Endometrium (tissue), 2 donors: Measurements from ENCODE around the gene NOP16.
"Not testable (repeated sequence)": the region's sequence is repeated elsewhere in the genome, so short reads cannot be mapped to it uniquely, and the experiment has no call there.

ENCODE experiments used
- FAIRE-seq: peaks from 2 replicates; lab custom pipeline; 2012; peaks lifted over from hg19 to GRCh38; lab: Jason Lieb, UNC
- donor health status: control.
- donor health status: control.

NOP16 gene

DNA sequence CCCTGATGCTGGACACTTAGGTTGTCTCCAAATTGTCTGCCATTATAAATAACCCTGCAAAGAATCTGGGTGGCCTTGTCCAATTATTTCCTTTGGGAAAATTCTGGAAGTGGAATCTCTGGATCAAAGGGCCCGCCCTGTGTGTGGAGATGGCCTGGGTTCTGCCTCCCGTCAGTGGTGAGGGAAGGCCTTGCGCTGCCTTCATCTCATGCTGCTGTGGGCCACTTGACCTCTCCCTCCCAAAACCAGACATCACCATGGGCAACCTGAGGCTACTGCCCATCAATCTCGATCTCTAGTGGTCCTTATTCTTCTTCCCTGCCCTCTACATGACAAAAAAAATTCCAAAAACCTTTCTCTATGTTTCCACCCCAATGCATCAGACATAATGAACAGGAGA is 21.4 kb upstream of the NOP16 start:
- FAIRE-seq, result no peak

DNA sequence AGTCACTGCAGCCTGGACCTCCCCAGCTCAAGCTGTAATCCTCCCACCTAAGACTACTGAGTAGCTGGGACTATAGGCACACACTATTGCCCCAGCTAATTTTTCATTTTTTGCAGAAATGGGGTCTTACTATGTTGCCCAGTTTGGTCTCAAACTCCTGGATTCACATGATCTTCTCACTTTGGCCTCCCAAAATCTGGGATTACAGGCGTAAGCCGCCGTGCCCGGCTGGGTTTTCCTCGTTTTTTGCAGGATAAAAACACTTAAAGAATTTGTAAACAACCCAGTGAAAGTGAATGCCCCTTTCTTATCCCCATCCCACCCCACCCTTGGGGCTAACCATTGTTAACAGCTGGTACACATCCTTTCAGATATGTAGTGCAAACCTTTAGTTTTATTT is 20.2 kb upstream of the NOP16 start:
- FAIRE-seq, result no peak

DNA sequence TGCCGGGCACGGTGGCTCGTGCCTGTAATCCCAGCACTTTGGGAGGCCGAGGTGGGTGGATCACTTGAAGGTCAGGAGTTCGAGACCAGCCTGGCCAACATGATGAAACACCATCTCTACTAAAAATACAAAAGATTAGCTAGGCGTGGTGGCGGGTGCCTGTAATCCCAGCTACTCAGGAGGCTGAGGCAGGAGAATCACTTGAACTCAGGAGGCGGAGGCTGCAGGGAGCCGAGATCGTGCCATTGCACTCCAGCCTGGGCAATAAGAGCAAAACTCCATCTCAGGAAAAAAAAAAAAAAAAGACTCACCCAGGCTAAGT is 19.8 kb upstream of the NOP16 start:
- FAIRE-seq, result not testable (repeated sequence)

DNA sequence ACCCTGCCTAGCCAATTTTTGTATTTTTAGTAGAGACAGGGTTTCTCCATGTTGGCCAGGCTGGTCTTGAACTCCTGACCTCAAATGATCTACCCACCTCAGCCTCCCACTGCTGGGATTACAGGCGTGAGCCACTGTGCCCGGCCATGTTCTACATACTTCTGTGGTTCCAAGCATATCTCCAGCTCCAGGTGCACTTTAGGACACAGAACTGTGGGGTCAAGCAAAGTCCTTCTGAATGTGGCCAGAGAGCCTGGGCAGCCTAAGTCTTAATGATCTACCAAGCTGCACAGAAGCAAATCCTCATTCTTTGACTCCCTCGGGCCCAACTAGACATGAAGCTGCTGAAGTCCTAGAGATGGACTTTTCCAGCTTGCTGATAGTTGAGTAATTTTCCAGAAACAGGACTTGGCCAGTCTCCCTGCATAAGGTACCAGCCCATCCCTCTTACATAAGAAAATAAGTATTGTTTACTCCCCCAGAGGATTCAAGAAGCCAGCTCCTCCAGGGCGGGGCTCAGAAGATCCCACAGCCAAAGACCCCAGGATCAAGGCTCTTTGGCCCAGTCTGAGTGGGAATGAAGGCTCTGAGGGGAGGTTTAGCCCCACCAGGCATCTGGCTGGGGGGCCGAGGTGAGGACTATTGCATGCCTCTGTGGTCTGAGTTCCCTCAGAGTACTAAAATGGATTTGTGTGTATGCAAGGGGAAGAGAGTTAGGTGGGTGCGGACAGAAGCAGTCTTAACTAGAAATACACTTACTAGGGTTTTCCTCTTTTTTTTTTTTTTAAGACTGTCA is 19.3 kb upstream of the NOP16 start:
- no peak for FAIRE-seq

DNA sequence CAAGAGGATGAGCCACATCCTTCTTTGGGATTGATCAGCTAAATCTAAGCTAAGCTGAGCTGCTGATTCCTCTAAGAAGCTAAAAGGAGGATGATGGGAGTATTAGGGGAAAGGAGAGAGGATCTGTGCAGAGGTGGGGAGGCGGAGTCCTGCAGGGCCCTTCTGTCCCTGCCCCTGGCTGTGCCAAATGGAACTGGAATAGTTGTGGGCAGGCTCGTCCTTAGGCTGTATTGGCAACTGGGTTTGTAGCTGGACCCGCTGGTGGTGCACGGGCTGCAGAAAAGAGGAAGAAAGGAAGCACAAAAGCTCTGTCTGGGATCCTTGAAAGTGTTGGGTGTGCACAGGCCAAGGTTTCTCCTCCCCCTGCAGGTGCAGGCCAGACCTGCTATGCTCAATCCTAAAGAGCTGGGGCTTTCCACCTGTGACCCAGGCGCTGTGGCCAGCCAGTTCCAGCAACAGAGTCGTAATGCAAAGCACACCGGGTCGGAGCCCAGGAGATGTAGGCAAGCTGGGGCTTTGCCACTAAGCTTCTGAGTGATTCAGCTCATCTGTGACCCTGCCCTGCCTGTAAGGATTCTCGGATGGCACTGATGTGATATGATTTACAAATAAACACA is 18.1 kb upstream of the NOP16 start:
- FAIRE-seq, result no peak

- FAIRE-seq, result no peak
Observed at GRCh38 chr5:176405656-176406435, 17.4 kb upstream of the NOP16 start.

- no peak for FAIRE-seq
Observed at GRCh38 chr5:176401281-176402205, 13.1 kb upstream of the NOP16 start.

DNA sequence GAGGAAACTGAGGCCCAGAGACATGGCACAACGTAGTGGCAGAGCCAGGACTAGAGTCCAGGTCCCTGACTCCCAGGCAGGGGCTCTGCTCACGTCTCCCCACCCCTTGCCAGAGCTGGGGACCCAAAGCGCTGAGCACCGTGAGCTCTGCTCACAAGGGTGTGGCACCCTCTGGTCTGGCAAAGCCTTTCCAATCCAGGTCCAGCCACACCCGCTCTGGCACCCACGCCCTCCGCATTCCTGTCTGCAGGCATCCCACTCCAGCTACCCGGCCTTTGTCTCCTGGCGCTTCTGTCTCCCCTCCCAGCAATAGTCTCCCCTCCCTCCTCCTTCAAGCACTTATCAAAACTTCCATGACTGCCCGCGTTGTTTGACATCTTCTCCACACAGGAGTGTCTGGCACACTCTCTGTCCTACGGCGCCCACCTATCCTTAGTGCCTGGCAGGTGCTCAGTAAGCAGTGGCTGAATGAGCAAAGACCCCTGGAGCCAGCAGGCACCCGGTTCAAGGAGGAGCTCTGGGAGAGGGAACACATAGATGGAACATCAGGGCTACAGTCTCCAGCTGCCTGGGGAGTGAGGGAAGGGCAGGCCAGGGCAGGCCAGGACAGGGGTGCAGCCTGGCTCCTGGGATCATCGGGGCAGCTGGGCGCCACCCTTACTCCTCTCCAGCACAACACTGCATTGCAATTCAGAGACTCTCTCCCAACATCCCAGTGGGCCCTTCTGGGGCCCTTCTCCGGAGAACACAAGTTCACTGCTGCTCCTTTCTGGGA is 12.2 kb upstream of the NOP16 start:
- no peak for FAIRE-seq

DNA sequence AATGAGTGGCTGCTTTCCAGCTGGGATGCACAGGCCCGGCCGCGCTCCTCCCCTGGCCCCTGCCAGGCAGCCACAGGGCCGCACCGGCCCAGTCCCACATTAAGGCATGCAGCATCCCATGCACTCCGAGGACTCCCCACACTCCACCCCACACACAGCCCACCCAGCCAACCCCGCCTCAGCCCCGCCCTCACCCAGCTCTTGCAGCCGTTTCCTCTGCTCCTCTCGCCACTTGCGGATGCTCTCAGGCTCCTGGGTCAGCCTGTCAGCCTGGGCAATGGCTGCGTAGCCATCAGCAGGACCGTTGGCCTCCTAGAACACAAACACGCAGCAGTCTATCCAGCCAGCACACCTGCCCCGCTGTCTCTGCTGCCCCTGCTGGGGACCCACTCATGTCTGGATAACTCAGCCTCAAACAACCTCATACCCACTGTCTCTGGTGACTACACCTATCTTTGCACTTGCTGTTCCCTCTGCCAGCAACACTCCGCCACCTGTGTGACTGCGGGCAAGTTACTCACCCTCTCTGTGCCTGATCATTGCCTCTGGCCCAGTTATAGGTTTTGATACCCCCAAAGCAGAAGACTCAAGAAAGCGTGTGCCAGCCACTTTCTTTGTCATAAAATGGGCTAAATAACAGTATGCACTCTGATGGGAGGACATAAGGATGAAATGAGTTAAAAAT is 9.5 kb upstream of the NOP16 start:
- FAIRE-seq, result no peak

GRCh38 chr5:176396330-176396729 is 7.9 kb upstream of the NOP16 start:
- no peak for FAIRE-seq

DNA sequence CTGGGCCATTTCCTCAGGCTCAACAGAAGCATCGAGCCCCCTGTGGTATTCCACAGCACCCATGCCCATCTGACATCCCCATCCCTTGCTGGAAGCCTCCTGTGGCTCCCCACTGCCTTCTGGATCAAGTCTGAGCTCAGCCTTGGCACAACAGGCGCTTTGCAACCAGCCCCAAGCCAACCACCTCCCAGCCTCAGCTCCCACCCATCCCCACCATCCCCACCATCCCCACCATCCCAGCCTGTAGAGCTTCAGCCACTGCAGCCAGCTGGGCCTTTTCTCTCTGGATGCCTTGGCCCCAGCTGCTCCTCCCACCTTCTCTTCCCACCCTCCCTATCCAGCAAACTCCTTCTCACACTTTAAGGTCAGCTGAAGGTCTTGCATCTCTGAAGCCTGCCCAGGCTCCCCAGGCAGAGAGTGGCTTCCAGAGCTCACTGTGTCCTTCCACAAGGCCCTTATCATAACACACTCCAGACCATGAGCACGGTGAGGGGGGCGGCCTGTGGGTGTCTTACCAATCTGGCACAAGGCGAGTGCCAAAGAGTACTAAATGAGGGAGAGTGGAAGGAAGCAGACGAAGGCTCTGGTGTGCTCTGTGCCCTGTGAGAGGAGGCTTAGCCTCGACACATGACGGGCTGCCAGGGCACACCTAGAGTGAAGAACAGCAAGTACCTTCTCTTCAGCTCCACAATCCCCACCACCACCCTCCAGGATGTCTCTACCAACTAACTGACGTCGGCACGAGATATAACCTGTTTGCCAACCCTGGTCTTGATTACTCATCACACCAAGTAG is 6.7 kb upstream of the NOP16 start:
- no peak for FAIRE-seq

DNA sequence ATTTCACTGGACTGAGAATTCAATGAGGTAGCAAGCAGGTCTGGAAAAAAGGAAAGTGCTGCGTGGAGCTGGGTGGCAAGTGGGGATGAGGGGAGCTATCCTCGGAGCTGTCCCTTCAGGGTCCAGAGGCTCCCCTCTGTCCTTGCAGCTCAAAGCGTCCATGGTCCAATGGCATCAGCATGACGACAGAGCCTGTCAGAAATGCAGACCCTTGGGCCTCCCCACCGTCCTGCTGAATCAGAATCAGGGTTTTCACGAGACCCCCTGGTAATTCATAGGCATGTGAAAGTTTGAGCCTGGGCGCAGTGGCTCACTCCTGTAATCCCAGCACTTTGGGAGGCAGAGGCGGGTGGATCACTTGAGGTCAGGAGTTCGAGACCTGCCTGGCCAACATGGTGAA is 5.7 kb upstream of the NOP16 start:
- FAIRE-seq, result no peak

DNA sequence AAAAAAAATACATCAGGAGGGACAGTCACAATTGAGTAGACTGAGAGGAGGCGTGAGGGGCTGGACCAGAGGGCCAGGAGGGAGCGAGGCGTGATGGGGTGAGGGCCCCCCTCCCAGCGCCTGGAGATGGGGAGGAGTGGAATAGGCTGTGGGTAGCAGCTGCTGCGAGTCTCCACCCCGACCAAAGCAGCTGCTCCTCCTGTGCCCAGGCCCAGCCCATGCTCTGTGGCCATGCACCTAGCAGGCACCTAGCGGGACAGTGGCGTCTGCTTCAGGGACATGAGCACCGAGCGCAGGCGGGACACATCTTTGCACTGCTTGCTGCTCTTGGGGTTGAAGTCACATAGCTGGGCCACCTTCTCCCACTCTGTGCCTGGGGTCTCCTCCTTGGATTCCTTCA is 4.1 kb upstream of the NOP16 start:
- FAIRE-seq, result no peak

DNA sequence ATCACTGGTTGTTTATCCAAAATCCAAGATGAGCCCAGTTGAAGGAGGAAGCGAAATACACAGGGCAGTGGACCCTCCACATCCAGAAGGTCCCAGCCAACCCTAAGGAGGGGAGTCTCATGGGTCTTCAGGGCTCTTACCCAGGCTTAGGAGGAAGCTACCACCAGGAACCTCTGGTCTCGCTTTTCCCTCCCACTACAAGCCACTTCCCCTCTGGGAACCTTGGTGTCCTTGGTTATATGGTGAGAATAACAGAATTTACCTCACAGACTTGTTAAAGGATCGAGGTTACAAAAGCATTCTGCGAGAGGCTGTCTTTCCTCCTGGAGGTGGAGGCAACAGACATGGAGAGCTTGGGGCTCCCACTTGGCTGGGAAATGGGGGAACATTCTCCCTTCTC is 3.6 kb upstream of the NOP16 start:
- FAIRE-seq, result no peak

DNA sequence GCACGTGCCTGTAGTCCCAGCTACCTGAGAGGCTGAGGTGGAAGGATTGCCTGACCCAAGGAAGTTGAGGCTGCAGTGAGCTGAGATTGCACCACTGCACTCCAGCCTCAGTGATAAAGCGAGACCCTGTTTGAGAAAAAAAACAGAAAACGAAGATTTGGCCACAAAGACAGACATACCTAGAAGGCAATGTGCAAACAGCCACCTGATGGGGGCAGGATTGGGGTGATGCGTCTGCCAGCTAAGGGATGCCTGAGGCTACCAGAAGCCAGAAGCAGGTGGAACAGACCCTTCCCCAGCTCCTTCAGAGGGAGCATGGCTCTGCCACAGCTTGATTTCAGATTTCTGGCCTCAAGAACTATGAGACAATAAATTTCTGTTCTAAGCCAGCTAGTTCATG is 3.1 kb upstream of the NOP16 start:
- FAIRE-seq, result no peak

GRCh38 chr5:176389135-176390123 is 1.0 kb upstream of the NOP16 start:
- no peak for FAIRE-seq

GRCh38 chr5:176388003-176388443 is 375 bp downstream of the NOP16 start:
- no peak for FAIRE-seq

DNA sequence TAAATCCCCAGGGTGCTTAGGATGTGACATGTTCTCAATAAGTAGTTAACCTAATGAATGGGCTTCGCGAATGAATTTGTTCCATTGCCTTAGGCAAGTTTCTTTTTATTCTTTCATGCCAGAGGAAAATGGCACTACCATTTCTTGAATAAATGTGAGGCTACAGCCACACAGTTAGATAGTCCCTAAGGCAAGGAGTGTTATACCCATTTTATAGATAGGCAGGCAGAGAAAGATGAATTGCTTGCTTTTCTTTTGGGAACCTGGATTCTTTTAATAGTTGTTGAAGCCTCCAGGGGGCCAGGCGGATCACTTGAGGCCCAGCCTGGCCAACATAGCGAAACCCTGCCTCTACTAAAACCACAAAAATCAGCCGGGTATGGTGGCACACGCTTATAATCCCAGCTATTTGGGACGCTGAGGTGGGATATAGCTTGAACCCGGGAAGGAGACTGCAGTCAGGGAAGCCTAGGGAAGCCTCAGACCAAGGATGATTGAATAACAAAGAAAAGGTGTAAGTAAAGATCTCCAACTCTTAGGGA is 943 bp downstream of the NOP16 start:
- FAIRE-seq, result no peak
